WERI-Rb-1 (cell line): Measurements from ENCODE around the gene ZNF462.
"Not testable (repeated sequence)": the region's sequence is repeated elsewhere in the genome, so short reads cannot be mapped to it uniquely, and the experiment has no call there.

Experiments used
- DNase-seq: peaks from one replicate; pipeline ENCODE4 v3.0.0-alpha.2; 2020
- H3K27ac ChIP-seq: fragments of 250-450 bp; sonication (Bioruptor Pico); 2 replicates; pipeline ENCODE4 v1.5.1; 2020; ENCODE audit warnings: mild to moderate bottlenecking, moderate library complexity
- H3K27me3 ChIP-seq: fragments of 250-450 bp; sonication (Bioruptor Pico); 2 replicates; pipeline ENCODE4 v1.5.1; 2021; ENCODE audit warnings: mild to moderate bottlenecking, low read depth, moderate library complexity; ENCODE audit not compliant: insufficient read depth, severe bottlenecking
- H3K36me3 ChIP-seq: fragments of 250-450 bp; sonication (Bioruptor Pico); 2 replicates; pipeline ENCODE4 v1.5.1; 2020; ENCODE audit warnings: mild to moderate bottlenecking, moderate library complexity
- H3K4me3 ChIP-seq: 2 replicates; pipeline ENCODE4 v1.5.1; 2011; ENCODE audit warnings: low read depth, mild to moderate bottlenecking, control low read depth, low read length
- H3K9me3 ChIP-seq: fragments of 250-450 bp; sonication (Bioruptor Pico); 2 replicates; pipeline ENCODE4 v1.5.1; 2021; ENCODE audit warnings: mild to moderate bottlenecking, moderate library complexity; ENCODE audit not compliant: severe bottlenecking
- TF ChIP-seq, protein P1 (sequence below): IDR thresholded peaks from 2 replicates; pipeline ENCODE4 v1.5.1; 2011; ENCODE audit warnings: low read depth, mild to moderate bottlenecking, control low read depth, inconsistent platforms, low read length

Gene ZNF462

DNA sequence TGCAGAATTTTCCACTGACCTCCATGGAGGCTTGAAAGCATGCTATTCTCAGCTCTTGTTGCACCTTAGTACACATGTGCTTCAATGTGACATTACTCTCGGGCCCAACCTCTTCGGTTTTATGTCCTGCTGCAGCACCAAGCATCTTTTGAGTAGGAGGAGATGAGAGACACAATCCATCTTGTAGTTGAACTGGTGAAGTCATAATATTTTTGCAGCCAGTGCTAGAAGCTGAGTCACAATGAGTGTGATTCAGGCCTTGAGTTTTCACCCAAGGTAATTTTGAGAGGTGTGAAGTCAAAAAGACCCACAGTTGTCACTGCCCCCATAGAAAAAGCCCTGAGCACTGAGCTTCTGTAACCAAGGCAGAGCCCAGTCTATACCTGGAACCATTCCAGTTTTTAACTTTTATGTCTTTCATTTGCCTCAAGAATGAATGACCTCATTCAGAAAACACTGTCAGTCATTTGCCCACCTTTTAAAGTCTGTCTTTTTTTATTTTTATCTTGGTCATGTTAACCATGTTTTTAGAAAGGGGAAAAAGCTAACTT, 117.7 kb downstream of the ZNF462 start:
- Histone ChIP-seq H3K9me3 (no peaks in the 10 kb centered on the region), H3K27me3 (no peaks in the 10 kb centered on the region), H3K4me3 (no peak overlapping the region), H3K36me3 (peaks cover 53% of the 10 kb centered on the region), H3K27ac (no peak overlapping the region)
- DNase-seq = no peak
- TF ChIP-seq, protein P1, sequence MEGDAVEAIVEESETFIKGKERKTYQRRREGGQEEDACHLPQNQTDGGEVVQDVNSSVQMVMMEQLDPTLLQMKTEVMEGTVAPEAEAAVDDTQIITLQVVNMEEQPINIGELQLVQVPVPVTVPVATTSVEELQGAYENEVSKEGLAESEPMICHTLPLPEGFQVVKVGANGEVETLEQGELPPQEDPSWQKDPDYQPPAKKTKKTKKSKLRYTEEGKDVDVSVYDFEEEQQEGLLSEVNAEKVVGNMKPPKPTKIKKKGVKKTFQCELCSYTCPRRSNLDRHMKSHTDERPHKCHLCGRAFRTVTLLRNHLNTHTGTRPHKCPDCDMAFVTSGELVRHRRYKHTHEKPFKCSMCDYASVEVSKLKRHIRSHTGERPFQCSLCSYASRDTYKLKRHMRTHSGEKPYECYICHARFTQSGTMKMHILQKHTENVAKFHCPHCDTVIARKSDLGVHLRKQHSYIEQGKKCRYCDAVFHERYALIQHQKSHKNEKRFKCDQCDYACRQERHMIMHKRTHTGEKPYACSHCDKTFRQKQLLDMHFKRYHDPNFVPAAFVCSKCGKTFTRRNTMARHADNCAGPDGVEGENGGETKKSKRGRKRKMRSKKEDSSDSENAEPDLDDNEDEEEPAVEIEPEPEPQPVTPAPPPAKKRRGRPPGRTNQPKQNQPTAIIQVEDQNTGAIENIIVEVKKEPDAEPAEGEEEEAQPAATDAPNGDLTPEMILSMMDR = no peak

DNA sequence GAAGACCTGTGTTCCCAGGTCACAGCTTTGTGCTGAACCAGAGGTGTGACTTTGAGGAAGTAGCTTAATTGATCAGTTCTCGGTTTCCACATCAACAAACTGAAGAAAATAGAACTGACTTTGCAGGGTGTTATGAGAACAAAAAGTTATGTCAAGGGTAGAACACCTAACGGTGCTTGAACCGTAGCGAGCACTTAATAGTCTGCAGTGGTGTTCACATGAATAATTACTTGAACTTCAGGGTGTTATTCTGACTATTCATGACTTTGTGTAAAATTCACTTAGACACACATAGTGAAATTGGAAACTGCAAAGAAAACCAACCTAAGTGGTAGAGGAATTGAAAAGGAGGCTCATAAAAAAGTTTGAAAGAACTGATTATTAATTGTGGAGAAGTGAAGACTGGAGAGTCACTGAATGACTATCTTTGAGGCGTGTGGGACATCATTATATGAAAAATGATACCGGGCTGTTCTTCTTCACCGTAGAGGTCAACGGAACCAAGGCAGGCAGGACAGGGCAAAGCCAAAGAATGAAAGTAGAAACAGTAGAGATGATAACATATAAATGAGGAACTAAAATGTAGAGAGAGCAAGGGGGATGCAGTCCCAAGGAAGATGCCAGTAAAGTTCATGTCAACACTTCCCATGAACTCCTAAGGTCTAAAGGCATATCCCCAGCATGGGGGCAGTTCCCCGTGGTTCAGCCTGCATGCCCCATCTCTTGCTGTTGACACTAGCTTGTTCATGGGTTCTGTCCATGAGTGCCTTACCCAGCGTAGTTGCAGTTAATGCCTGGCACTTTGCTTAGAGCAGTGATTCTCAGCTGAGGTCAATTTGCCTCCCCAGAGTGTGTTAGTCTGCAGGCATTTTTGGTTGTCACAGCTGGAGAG, 118.7 kb downstream of the ZNF462 start:
- H3K27ac ChIP-seq = no peak overlapping the region
- H3K36me3 ChIP-seq = peaks cover 53% of the 10 kb centered on the region
- DNase-seq = no peak
- TF ChIP-seq, protein P1 = no peak
- no peaks in the 10 kb centered on the region for H3K9me3 ChIP-seq
- no peaks in the 10 kb centered on the region for H3K27me3 ChIP-seq
- H3K4me3 ChIP-seq = no peak overlapping the region

DNA sequence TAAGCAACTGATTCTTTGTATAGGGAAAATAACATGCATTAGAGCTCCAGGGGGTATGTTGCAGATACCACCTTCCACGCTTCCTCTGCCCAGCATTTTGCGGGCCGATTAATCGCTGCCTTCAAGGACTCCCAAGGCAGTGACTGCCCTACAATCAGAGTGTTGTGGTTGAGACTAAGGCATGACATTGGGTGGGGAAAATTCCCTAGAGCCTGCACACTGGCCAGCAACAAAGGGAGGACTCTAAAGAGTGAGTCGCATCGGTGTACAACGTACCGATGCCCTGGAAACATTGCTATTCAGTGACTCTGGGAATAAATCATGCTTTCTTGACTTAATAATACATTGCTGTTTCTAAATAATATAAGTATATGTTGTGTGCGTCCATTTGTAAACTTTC, 119.7 kb downstream of the ZNF462 start:
- DNase-seq = no peak
- Histone ChIP-seq H3K36me3 (peaks cover 46% of the 10 kb centered on the region), H3K27ac (peak overlapping the region; percentile 41), H3K4me3 (no peak overlapping the region), H3K9me3 (no peaks in the 10 kb centered on the region), H3K27me3 (no peaks in the 10 kb centered on the region)
- TF ChIP-seq, protein P1 = no peak

DNA sequence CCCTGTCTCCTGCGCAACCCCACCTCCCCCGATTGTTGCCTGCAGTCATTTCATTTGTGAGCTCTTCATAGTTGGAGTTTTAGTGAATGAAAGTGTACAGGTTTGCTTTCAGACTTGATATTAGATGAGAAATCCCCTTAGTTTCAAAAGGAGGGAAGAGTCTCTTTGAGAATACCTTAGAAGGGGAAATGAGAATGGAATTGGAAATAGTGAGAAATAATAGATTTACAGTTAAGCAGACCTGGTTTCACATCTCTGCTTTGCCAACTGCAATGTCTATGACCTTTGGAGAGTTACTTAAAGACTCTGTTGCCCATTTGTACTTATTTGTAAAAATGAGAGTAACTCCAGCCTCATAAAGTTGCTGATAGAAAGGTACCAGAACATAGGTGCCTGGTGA, 120.4 kb downstream of the ZNF462 start:
- peaks cover 46% of the 10 kb centered on the region for H3K36me3 ChIP-seq
- H3K27ac ChIP-seq = peak overlapping the region; percentile 41
- no peaks in the 10 kb centered on the region for H3K27me3 ChIP-seq
- TF ChIP-seq, protein P1 = no peak
- peak; percentile 42 for DNase-seq
- no peak overlapping the region for H3K4me3 ChIP-seq
- no peaks in the 10 kb centered on the region for H3K9me3 ChIP-seq

DNA sequence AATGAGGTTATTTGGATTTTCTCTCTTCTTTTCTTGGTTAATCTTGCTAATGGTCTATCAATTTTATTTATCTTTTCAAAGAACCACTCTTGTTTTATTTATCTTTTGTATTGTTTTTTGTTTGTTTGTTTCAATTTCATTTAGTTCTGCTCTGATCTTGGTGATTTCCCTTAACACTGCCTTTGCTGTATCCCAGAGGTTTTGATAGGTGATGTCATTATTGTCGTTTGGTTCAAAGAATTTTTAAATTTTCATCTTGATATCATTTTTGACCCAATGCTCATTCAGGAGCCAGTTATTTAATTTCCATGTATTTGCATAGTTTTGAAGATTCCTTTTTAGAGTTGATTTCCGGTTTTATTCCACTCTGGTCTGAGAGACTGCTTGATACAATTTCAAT, 126.9 kb downstream of the ZNF462 start:
- not testable (repeated sequence) for H3K9me3 ChIP-seq, DNase-seq, H3K27ac ChIP-seq, H3K27me3 ChIP-seq, H3K4me3 ChIP-seq
- peaks cover 77% of the 10 kb centered on the region for H3K36me3 ChIP-seq

DNA sequence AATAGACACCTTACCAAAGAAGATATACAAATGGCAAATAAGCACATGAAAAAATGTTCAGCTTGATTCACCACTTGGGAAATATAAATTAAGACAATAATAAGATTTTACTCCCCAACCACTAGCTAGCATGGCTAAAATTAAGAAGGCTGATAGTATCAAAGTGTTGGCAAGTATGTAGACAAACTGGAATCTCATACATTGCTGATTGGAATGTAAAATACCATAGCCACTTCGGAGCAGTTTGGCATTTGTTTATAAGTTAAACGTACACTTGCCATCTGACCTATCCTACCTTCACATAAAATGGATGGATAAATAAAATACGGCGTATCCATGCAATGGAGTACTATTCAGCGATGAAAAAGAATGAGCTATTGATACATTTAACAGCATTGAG, 129.2 kb downstream of the ZNF462 start:
- DNase-seq = no peak
- TF ChIP-seq, protein P1 = no peak

More for the DNA sequence above, 129.2 kb downstream of the ZNF462 start:
- H3K27me3 ChIP-seq = no peaks in the 10 kb centered on the region
- peaks cover 62% of the 10 kb centered on the region for H3K36me3 ChIP-seq
- no peaks in the 10 kb centered on the region for H3K9me3 ChIP-seq
- no peak overlapping the region for H3K27ac ChIP-seq
- no peak overlapping the region for H3K4me3 ChIP-seq
